IMR-90 (cell line): ENCODE results near the gene SYCE3. TPM values are rescaled to one million over a fixed set of nuclear protein-coding genes. Genes with fewer than 3 reads are reported as not detected.

Experiments used
- ATAC-seq: fragments of 200-7000 bp; cut with Tn5 transposase; 2 replicates; pipeline ENCODE4 v1.9.1; 2020; ENCODE audit warnings: low read depth, mild to moderate bottlenecking, moderate library complexity
- BruUV-seq: library from RNA; stranded (reverse); fragments of 400-500 nt; replicated peaks from 2 replicates; lab custom pipeline; 2021; lab: Mats Ljungman, UMichigan
- CTCF ChIA-PET: fragments of 300-600 bp; formaldehyde crosslinking; extraction: SDS; loops from one replicate; lab custom pipeline; 2021; ENCODE audit warnings: antibody characterized with exemption; lab: Yijun Ruan, JAX
- POLR2A ChIA-PET: fragments of 300-600 bp; sonication (Branson Sonifier 250); formaldehyde crosslinking; loops from one replicate; lab custom pipeline; 2022; ENCODE audit warnings: antibody characterized with exemption; ENCODE audit not compliant: unreplicated experiment; lab: Charles Lee
- DNase-seq: peaks from one replicate; pipeline ENCODE4 v3.0.0; 2013
- H2AFZ ChIP-seq: replicated peaks from 2 replicates; pipeline ENCODE3; 2013; ENCODE audit warnings: low read length, mild to moderate bottlenecking; ENCODE audit not compliant: poor library complexity
- H2AK5ac ChIP-seq: 2 replicates; pipeline ENCODE4 v1.6.1; 2013; ENCODE audit warnings: low read depth, low read length, inconsistent platforms
- H2AK9ac ChIP-seq: replicated peaks from 2 replicates; pipeline ENCODE3; 2013; ENCODE audit warnings: mild to moderate bottlenecking, low read depth, low read length, moderate library complexity; ENCODE audit not compliant: poor library complexity
- H2BK120ac ChIP-seq: 2 replicates; pipeline ENCODE4 v1.6.1; 2013; ENCODE audit warnings: low read depth, low read length, inconsistent platforms
- H2BK15ac ChIP-seq: 3 replicates; pipeline ENCODE4 v1.6.1; 2013; ENCODE audit warnings: low read depth, low read length, inconsistent platforms
- H2BK20ac ChIP-seq: 2 replicates; pipeline ENCODE4 v1.6.1; 2013; ENCODE audit warnings: low read depth, mild to moderate bottlenecking, inconsistent platforms, low read length, moderate library complexity
- H2BK5ac ChIP-seq: 2 replicates; pipeline ENCODE4 v1.6.1; 2013; ENCODE audit warnings: mild to moderate bottlenecking, low read depth, low read length, inconsistent platforms; ENCODE audit not compliant: poor library complexity, severe bottlenecking
- H3K14ac ChIP-seq: replicated peaks from 2 replicates; pipeline ENCODE4 v1.6.1; 2013; ENCODE audit warnings: low read depth, low read length, inconsistent platforms
- H3K18ac ChIP-seq: 2 replicates; pipeline ENCODE4 v1.6.1; 2013; ENCODE audit warnings: low read depth, low read length, control low read depth
- H3K23ac ChIP-seq: 2 replicates; pipeline ENCODE4 v1.6.1; 2013; ENCODE audit warnings: low read depth, low read length, inconsistent platforms
- H3K27ac ChIP-seq: 2 replicates; pipeline ENCODE4 v1.5.1; 2013; ENCODE audit warnings: mild to moderate bottlenecking, control low read depth, low read length; ENCODE audit not compliant: insufficient read depth
- H3K27me3 ChIP-seq: 2 replicates; pipeline ENCODE4 v1.6.1; 2013; ENCODE audit warnings: low read length; ENCODE audit not compliant: control insufficient read depth, insufficient read depth
- H3K36me3 ChIP-seq: 2 replicates; pipeline ENCODE4 v1.6.1; 2013; ENCODE audit warnings: low read length, mixed read lengths; ENCODE audit not compliant: control insufficient read depth, insufficient read depth
- H3K4ac ChIP-seq: 2 replicates; pipeline ENCODE4 v1.6.1; 2013; ENCODE audit warnings: low read depth, low read length, inconsistent platforms
- H3K4me1 ChIP-seq: 2 replicates; pipeline ENCODE4 v1.6.1; 2013; ENCODE audit warnings: low read length, mixed read lengths; ENCODE audit not compliant: control insufficient read depth, insufficient read depth
- H3K4me2 ChIP-seq: 2 replicates; pipeline ENCODE4 v1.6.1; 2013; ENCODE audit warnings: low read depth, mild to moderate bottlenecking, control low read depth, low read length, moderate library complexity
- H3K4me3 ChIP-seq: 2 replicates; pipeline ENCODE4 v1.5.1; 2013; ENCODE audit warnings: low read depth, mild to moderate bottlenecking, control low read depth, low read length, moderate library complexity; ENCODE audit not compliant: insufficient read depth
- H3K56ac ChIP-seq: 2 replicates; pipeline ENCODE4 v1.6.1; 2013; ENCODE audit warnings: low read length, inconsistent platforms; ENCODE audit not compliant: insufficient read depth; ENCODE audit errors: extremely low read depth
- H3K79me1 ChIP-seq, 2 experiments: 2 replicates each; pipeline ENCODE4 v1.6.1; 2013; ENCODE audit warnings: low read length in 2 of 2, inconsistent platforms in 1 of 2, low read depth in 1 of 2
- H3K9ac ChIP-seq: 2 replicates; pipeline ENCODE4 v1.6.1; 2013; ENCODE audit warnings: low read depth, low read length, control low read depth
- H3K9me1 ChIP-seq: 2 replicates; pipeline ENCODE4 v1.6.1; 2013; ENCODE audit warnings: low read length, inconsistent platforms; ENCODE audit not compliant: insufficient read depth
- H3K9me3 ChIP-seq: 2 replicates; pipeline ENCODE4 v1.6.1; 2013; ENCODE audit warnings: low read length; ENCODE audit not compliant: control insufficient read depth, insufficient read depth
- H4K20me1 ChIP-seq: 2 replicates; pipeline ENCODE4 v1.6.1; 2013; ENCODE audit warnings: low read length, inconsistent platforms; ENCODE audit not compliant: insufficient read depth
- H4K5ac ChIP-seq: 2 replicates; pipeline ENCODE4 v1.6.1; 2013; ENCODE audit warnings: mild to moderate bottlenecking, low read depth, low read length, control low read depth
- H4K8ac ChIP-seq, 2 experiments: 2 replicates each; pipeline ENCODE4 v1.6.1; 2013; ENCODE audit warnings: low read depth in 2 of 2, low read length in 2 of 2, control low read depth in 1 of 2, inconsistent platforms in 1 of 2
- H4K91ac ChIP-seq: 2 replicates; pipeline ENCODE4 v1.6.1; 2013; ENCODE audit warnings: low read depth, low read length, inconsistent platforms; ENCODE audit not compliant: insufficient read depth
- CHD1 ChIP-seq: IDR thresholded peaks from 2 replicates; pipeline ENCODE4 v1.6.1; 2012; ENCODE audit warnings: low read depth, low read length, improper control_type of control experiment
- ELK1 ChIP-seq: fragments of 150-350 bp; IDR thresholded peaks from 2 replicates; pipeline ENCODE4 v1.6.1; 2016; ENCODE audit warnings: low read depth, mild to moderate bottlenecking, low read length, moderate library complexity, borderline replicate concordance
- MXI1 ChIP-seq: IDR thresholded peaks from 2 replicates; pipeline ENCODE4 v1.6.1; 2012; ENCODE audit warnings: low read depth, mild to moderate bottlenecking, low read length, moderate library complexity, borderline replicate concordance
- WGBS, 2 experiments: methylation state at CpG; one replicate each; pipeline versions ENCODE4 v1.1.5 to v1.1.7; 2013; ENCODE audit warnings: missing lambda C conversion rate in 2 of 2; ENCODE audit not compliant: insufficient read length in 1 of 2; ENCODE audit errors: extremely low coverage in 2 of 2; 5-methylcytosine and 5-hydroxymethylcytosine counted together
- dilution Hi-C: fragments of 300-500 bp; cut with HindIII; formaldehyde crosslinking; loops from one replicate; pipeline ENCODE4 v1.14.3; 2018; ENCODE audit warnings: low sequenced_read_pairs; ENCODE audit not compliant: unreplicated experiment
- in situ Hi-C: fragments of 300-500 bp; cut with MboI; formaldehyde crosslinking; loops from 3 replicates; pipeline ENCODE4 v1.14.3; 2019; ENCODE audit warnings: low sequenced_read_pairs, inconsistent platforms, mixed read lengths
- intact Hi-C: fragments of 100-400 bp; cut with micrococcal nuclease; formaldehyde crosslinking; loops from 2 replicates; pipeline ENCODE4 v1.10.0; 2022
- polyA plus RNA-seq, 3 experiments: library from polyadenylated mRNA; depleted of rRNA; stranded (reverse); fragments of >200 nt; gene quantifications; 2 replicates each; pipeline ENCODE4 v1.2.3, GENCODE V29; 2012; ENCODE audit warnings: low replicate concordance in 1 of 3
- total RNA-seq: library from RNA; depleted of rRNA; stranded (reverse); fragments of >200 nt; gene quantifications from 2 replicates; pipeline ENCODE4 v1.2.3, GENCODE V29; 2012

The SYCE3 gene
- total and polyA plus RNA-seq, 2 of the 4 experiments (the other 2 are of a cell fraction), result not detected

- Histone ChIP-seq H2AFZ (no peak overlapping the region), H3K4me2 (no peak overlapping the region), H3K4me3 (no peak overlapping the region), H3K27ac (no peak overlapping the region), H4K91ac (no peak overlapping the region), H3K23ac (no peak overlapping the region), H3K4me1 (no peaks in the 10 kb centered on the region), H3K56ac (no peak overlapping the region), H4K20me1 (peaks cover 10% of the 10 kb centered on the region), H3K79me1 (no peaks in the 10 kb centered on the region), H2BK5ac (no peak overlapping the region), H3K9ac (no peak overlapping the region), H2BK20ac (no peak overlapping the region), H4K5ac (no peak overlapping the region), H3K14ac (no peak overlapping the region), H2BK120ac (no peak overlapping the region), H3K18ac (no peak overlapping the region), H3K9me3 (0 out of 2 replicates have a peak, but pooled peaks cover 2% of the 10 kb centered on the region), H2AK5ac (no peak overlapping the region), H2AK9ac (no peak overlapping the region), H3K4ac (no peak overlapping the region), H3K9me1 (0 out of 2 replicates have a peak, but pooled peaks cover 6% of the 10 kb centered on the region), H3K36me3 (no peaks in the 10 kb centered on the region), H4K8ac (no peak overlapping the region), H3K27me3 (peaks cover 73% of the 10 kb centered on the region), H2BK15ac (no peak overlapping the region)
- DNase-seq (no peak), ATAC-seq (no peak)
- in situ Hi-C loops (no loop called here), intact Hi-C loops (no loop called here), dilution Hi-C loops (no loop called here)
- ChIA-PET CTCF (no interaction called here), POLR2A (no interaction called here)
- TF ChIP-seq CHD1 (no peak), MXI1 (no peak), ELK1 (no peak)
- 37% methylated on average over 45 of the region's 103 CpGs; no CpG with 5 or more reads in 1 of the 2 experiments for WGBS, 2 experiments
- BruUV-seq, result no TSS peak
These were observed 41.7 kb upstream of the SYCE3 start for GRCh38 chr22:50604256-50605001.
